A673 (cell line): ENCODE measurements around the gene ATP2B2.

Source experiments
- EZH2 ChIP-seq: fragments of 200-600 bp; sonication (generic); IDR thresholded peaks from 2 replicates; pipeline ENCODE4 v1.6.1; 2017; ENCODE audit warnings: borderline replicate concordance, low read depth, mild to moderate bottlenecking, mixed read lengths, antibody characterized with exemption, low read length; ENCODE audit not compliant: poor library complexity, severe bottlenecking
- TF ChIP-seq, protein P1 (sequence below): fragments of 300-800, 200-600 bp; sonication (generic); conservative IDR thresholded peaks from 2 replicates; pipeline ENCODE4 v1.5.1; 2017; ENCODE audit warnings: low read depth, mild to moderate bottlenecking, antibody characterized with exemption, low read length, moderate library complexity, mixed read lengths

DNA sequence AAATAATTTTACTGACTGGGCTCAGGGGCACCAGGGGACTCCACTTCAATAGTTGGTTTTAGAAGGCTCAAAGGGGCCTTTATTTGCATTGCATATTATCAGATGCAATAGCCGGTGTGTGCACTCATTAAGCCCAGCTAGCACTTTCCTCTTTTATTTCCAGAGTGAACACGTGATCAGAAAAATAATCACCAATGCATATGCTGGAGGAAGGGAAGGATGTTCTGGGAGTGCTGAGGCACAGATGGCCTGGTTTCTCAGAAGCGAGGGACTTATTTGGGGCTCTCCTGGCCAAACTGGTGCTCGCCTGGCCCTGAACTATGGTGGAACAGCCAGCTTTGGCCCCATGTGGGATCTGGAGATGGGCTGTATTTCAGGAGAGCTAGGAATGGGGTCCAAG is 124.0 kb downstream of the ATP2B2 start:
- TF ChIP-seq, protein P1, sequence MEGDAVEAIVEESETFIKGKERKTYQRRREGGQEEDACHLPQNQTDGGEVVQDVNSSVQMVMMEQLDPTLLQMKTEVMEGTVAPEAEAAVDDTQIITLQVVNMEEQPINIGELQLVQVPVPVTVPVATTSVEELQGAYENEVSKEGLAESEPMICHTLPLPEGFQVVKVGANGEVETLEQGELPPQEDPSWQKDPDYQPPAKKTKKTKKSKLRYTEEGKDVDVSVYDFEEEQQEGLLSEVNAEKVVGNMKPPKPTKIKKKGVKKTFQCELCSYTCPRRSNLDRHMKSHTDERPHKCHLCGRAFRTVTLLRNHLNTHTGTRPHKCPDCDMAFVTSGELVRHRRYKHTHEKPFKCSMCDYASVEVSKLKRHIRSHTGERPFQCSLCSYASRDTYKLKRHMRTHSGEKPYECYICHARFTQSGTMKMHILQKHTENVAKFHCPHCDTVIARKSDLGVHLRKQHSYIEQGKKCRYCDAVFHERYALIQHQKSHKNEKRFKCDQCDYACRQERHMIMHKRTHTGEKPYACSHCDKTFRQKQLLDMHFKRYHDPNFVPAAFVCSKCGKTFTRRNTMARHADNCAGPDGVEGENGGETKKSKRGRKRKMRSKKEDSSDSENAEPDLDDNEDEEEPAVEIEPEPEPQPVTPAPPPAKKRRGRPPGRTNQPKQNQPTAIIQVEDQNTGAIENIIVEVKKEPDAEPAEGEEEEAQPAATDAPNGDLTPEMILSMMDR = no peak
- TF ChIP-seq EZH2 = no peak
